Mucosa of stomach (tissue), 1 donor: ENCODE results near the gene PVRIG.
"Not testable (repeated sequence)": the region's sequence is repeated elsewhere in the genome, so short reads cannot be mapped to it uniquely, and the experiment has no call there.

Experiments used
- H3K27me3 ChIP-seq: one replicate; pipeline ENCODE4 v1.7.0; 2013; ENCODE audit warnings: mild to moderate bottlenecking, low read length; ENCODE audit not compliant: control insufficient read depth, insufficient read depth
- H3K36me3 ChIP-seq: one replicate; pipeline ENCODE4 v1.7.0; 2013; ENCODE audit warnings: low read length; ENCODE audit not compliant: control insufficient read depth, insufficient read depth
- H3K4me1 ChIP-seq: one replicate; pipeline ENCODE4 v1.7.0; 2013; ENCODE audit warnings: mild to moderate bottlenecking, low read length; ENCODE audit not compliant: control insufficient read depth, insufficient read depth
- H3K4me3 ChIP-seq: one replicate; pipeline ENCODE4 v1.7.0; 2013; ENCODE audit warnings: low read length
- H3K9ac ChIP-seq: one replicate; pipeline ENCODE4 v1.7.0; 2013; ENCODE audit warnings: mild to moderate bottlenecking, low read length, moderate library complexity
- H3K9me3 ChIP-seq: one replicate; pipeline ENCODE4 v1.7.0; 2013; ENCODE audit warnings: mild to moderate bottlenecking, low read length, moderate library complexity; ENCODE audit not compliant: control insufficient read depth
- donor health status: Pancreatic carcinoma.

The PVRIG gene

GRCh38 chr7:100208911-100209408, 10.8 kb upstream of the PVRIG start:
- Histone ChIP-seq H3K9me3 (no peaks in the 10 kb centered on the region), H3K9ac (no peak overlapping the region), H3K4me1 (peaks cover 7% of the 10 kb centered on the region), H3K4me3 (no peak overlapping the region), H3K27me3 (no peaks in the 10 kb centered on the region), H3K36me3 (no peaks in the 10 kb centered on the region)

GRCh38 chr7:100209493-100209892, 10.3 kb upstream of the PVRIG start:
- no peaks in the 10 kb centered on the region for H3K36me3 ChIP-seq
- H3K27me3 ChIP-seq = no peaks in the 10 kb centered on the region
- peaks cover 9% of the 10 kb centered on the region for H3K4me1 ChIP-seq
- H3K4me3 ChIP-seq = no peak overlapping the region
- H3K9me3 ChIP-seq = no peaks in the 10 kb centered on the region
- H3K9ac ChIP-seq = no peak overlapping the region

GRCh38 chr7:100210805-100211204, 8.9 kb upstream of the PVRIG start:
- Histone ChIP-seq H3K4me1 (peaks cover 7% of the 10 kb centered on the region), H3K36me3 (no peaks in the 10 kb centered on the region), H3K27me3 (no peaks in the 10 kb centered on the region), H3K4me3 (no peak overlapping the region), H3K9me3 (no peaks in the 10 kb centered on the region), H3K9ac (no peak overlapping the region)

- Histone ChIP-seq H3K4me3 (no peak overlapping the region), H3K9ac (no peak overlapping the region), H3K9me3 (no peaks in the 10 kb centered on the region), H3K4me1 (peaks cover 7% of the 10 kb centered on the region), H3K27me3 (no peaks in the 10 kb centered on the region), H3K36me3 (no peaks in the 10 kb centered on the region)
Measured at GRCh38 chr7:100211342-100211780, 8.4 kb upstream of the PVRIG start.

GRCh38 chr7:100212631-100213286, 7.0 kb upstream of the PVRIG start:
- Histone ChIP-seq H3K9me3 (no peaks in the 10 kb centered on the region), H3K4me3 (no peak overlapping the region), H3K36me3 (no peaks in the 10 kb centered on the region), H3K4me1 (peaks cover 7% of the 10 kb centered on the region), H3K9ac (no peak overlapping the region), H3K27me3 (no peaks in the 10 kb centered on the region)

GRCh38 chr7:100213672-100214071, 6.1 kb upstream of the PVRIG start:
- no peaks in the 10 kb centered on the region for H3K9me3 ChIP-seq
- H3K9ac ChIP-seq = no peak overlapping the region
- H3K36me3 ChIP-seq = no peaks in the 10 kb centered on the region
- peaks cover 7% of the 10 kb centered on the region for H3K4me1 ChIP-seq
- H3K27me3 ChIP-seq = no peaks in the 10 kb centered on the region
- H3K4me3 ChIP-seq = no peak overlapping the region

GRCh38 chr7:100214356-100214755, 5.4 kb upstream of the PVRIG start:
- not testable (repeated sequence) for H3K4me1 ChIP-seq, H3K36me3 ChIP-seq, H3K4me3 ChIP-seq, H3K27me3 ChIP-seq, H3K9ac ChIP-seq, H3K9me3 ChIP-seq

GRCh38 chr7:100215895-100216294, 3.9 kb upstream of the PVRIG start:
- Histone ChIP-seq H3K4me1 (peaks cover 7% of the 10 kb centered on the region), H3K27me3 (no peaks in the 10 kb centered on the region), H3K9ac (no peak overlapping the region), H3K4me3 (no peak overlapping the region), H3K9me3 (no peaks in the 10 kb centered on the region), H3K36me3 (no peaks in the 10 kb centered on the region)

- H3K27me3 ChIP-seq, H3K4me1 ChIP-seq, H3K9ac ChIP-seq, H3K4me3 ChIP-seq, H3K9me3 ChIP-seq, H3K36me3 ChIP-seq: not testable (repeated sequence)
Measured at GRCh38 chr7:100217934-100218333, 1.8 kb upstream of the PVRIG start.

GRCh38 chr7:100219271-100219737, 445 bp upstream of the PVRIG start:
- no peak overlapping the region for H3K4me3 ChIP-seq
- H3K4me1 ChIP-seq = peaks cover 3% of the 10 kb centered on the region
- no peaks in the 10 kb centered on the region for H3K36me3 ChIP-seq
- no peak overlapping the region for H3K9ac ChIP-seq
- no peaks in the 10 kb centered on the region for H3K9me3 ChIP-seq
- H3K27me3 ChIP-seq = no peaks in the 10 kb centered on the region

GRCh38 chr7:100220586-100221230, 959 bp downstream of the PVRIG start:
- Histone ChIP-seq H3K36me3 (no peaks in the 10 kb centered on the region), H3K27me3 (no peaks in the 10 kb centered on the region), H3K4me1 (no peaks in the 10 kb centered on the region), H3K4me3 (no peak overlapping the region), H3K9me3 (no peaks in the 10 kb centered on the region), H3K9ac (no peak overlapping the region)

GRCh38 chr7:100221231-100221718, 1.5 kb downstream of the PVRIG start:
- Histone ChIP-seq H3K27me3 (no peaks in the 10 kb centered on the region), H3K9me3 (no peaks in the 10 kb centered on the region), H3K36me3 (no peaks in the 10 kb centered on the region), H3K4me1 (no peaks in the 10 kb centered on the region), H3K9ac (no peak overlapping the region), H3K4me3 (no peak overlapping the region)
